Neuronal stem cell (in vitro differentiated cells): ENCODE data around the gene PBX2.
A peak's percentile ranks its signal among the peaks of the same experiment; 100 is the strongest.

Experiments
- DNase-seq: peaks from one replicate; pipeline ENCODE4 v3.0.0-alpha.2; 2013; ENCODE audit warnings: low spot score
- H2AFZ ChIP-seq: one replicate; pipeline ENCODE4 v1.6.1; 2013; ENCODE audit warnings: mild to moderate bottlenecking, low read length, inconsistent platforms
- H2AK5ac ChIP-seq: 2 replicates; pipeline ENCODE4 v1.6.1; 2013; ENCODE audit warnings: low read depth, mild to moderate bottlenecking, inconsistent platforms, low read length, moderate library complexity, mixed read lengths
- H2BK120ac ChIP-seq: 2 replicates; pipeline ENCODE4 v1.6.1; 2013; ENCODE audit warnings: low read depth, mild to moderate bottlenecking, inconsistent platforms, low read length, moderate library complexity, mixed read lengths
- H2BK12ac ChIP-seq: one replicate; pipeline ENCODE4 v1.6.1; 2013; ENCODE audit warnings: low read length, inconsistent platforms
- H2BK15ac ChIP-seq: 2 replicates; pipeline ENCODE4 v1.6.1; 2013; ENCODE audit warnings: mild to moderate bottlenecking, low read length, inconsistent platforms, mixed read lengths
- H2BK5ac ChIP-seq: one replicate; pipeline ENCODE4 v1.6.1; 2013; ENCODE audit warnings: inconsistent platforms, mild to moderate bottlenecking, low read length, moderate library complexity
- H3K14ac ChIP-seq: one replicate; pipeline ENCODE4 v1.6.1; 2013; ENCODE audit warnings: low read length, inconsistent platforms
- H3K18ac ChIP-seq: 2 replicates; pipeline ENCODE4 v1.6.1; 2013; ENCODE audit warnings: low read length, inconsistent platforms
- H3K23ac ChIP-seq: 2 replicates; pipeline ENCODE4 v1.6.1; 2013; ENCODE audit warnings: low read depth, mild to moderate bottlenecking, mixed read lengths, low read length, inconsistent platforms; ENCODE audit not compliant: poor library complexity
- H3K27ac ChIP-seq: replicated peaks from 3 replicates; pipeline ENCODE4 v1.5.1; 2013; ENCODE audit warnings: low read length, inconsistent platforms
- H3K27me3 ChIP-seq, 3 experiments: 2 replicates each; pipeline ENCODE4 v1.6.1; 2013; ENCODE audit warnings: low read length in 3 of 3, mild to moderate bottlenecking in 2 of 3, inconsistent platforms in 1 of 3, low read depth in 1 of 3, mixed read lengths in 1 of 3, moderate library complexity in 1 of 3; ENCODE audit not compliant: control insufficient read depth in 3 of 3, insufficient read depth in 3 of 3
- H3K36me3 ChIP-seq, 2 donors: replicated peaks in 1 of 2; 2 replicates each; pipeline ENCODE4 v1.6.1; 2013; ENCODE audit warnings: low read length in 2 of 2; ENCODE audit not compliant: control insufficient read depth in 2 of 2, insufficient read depth in 2 of 2
- H3K4ac ChIP-seq: 2 replicates; pipeline ENCODE4 v1.6.1; 2013; ENCODE audit warnings: inconsistent platforms, mild to moderate bottlenecking, low read length, moderate library complexity
- H3K4me1 ChIP-seq, 2 donors: 1 replicate in 1 of 2; 2 replicates in 1 of 2; pipeline ENCODE4 v1.6.1; 2013; ENCODE audit warnings: low read length in 2 of 2, low read depth in 1 of 2; ENCODE audit not compliant: control insufficient read depth in 2 of 2, insufficient read depth in 1 of 2
- H3K4me2 ChIP-seq: one replicate; pipeline ENCODE4 v1.6.1; 2013; ENCODE audit warnings: mild to moderate bottlenecking, low read length, inconsistent platforms; ENCODE audit not compliant: insufficient read depth, poor library complexity, severe bottlenecking
- H3K4me3 ChIP-seq, 2 donors: 2 replicates each; pipeline ENCODE4 v1.5.1; 2013; ENCODE audit warnings: low read length in 2 of 2, mild to moderate bottlenecking in 2 of 2, inconsistent platforms in 1 of 2, moderate library complexity in 1 of 2
- H3K79me1 ChIP-seq: one replicate; pipeline ENCODE4 v1.6.1; 2013; ENCODE audit warnings: low read depth, mild to moderate bottlenecking, inconsistent platforms, low read length, moderate library complexity
- H3K9ac ChIP-seq: one replicate; pipeline ENCODE4 v1.6.1; 2013; ENCODE audit warnings: mild to moderate bottlenecking, low read depth, low read length, inconsistent platforms; ENCODE audit not compliant: poor library complexity
- H3K9me3 ChIP-seq, 2 donors: replicated peaks in 1 of 2; 2 replicates each; pipeline versions ENCODE3 to v1.6.1; 2013; ENCODE audit warnings: low read length in 2 of 2, mild to moderate bottlenecking in 2 of 2, inconsistent platforms in 1 of 2, low read depth in 1 of 2, mixed read lengths in 1 of 2, moderate library complexity in 1 of 2; ENCODE audit not compliant: control insufficient read depth in 2 of 2, insufficient read depth in 1 of 2
- H4K8ac ChIP-seq: one replicate; pipeline ENCODE4 v1.6.1; 2013; ENCODE audit warnings: low read depth, mild to moderate bottlenecking, inconsistent platforms, low read length, moderate library complexity
- H4K91ac ChIP-seq: one replicate; pipeline ENCODE4 v1.6.1; 2013; ENCODE audit warnings: low read length, low read depth, mild to moderate bottlenecking, inconsistent platforms; ENCODE audit not compliant: poor library complexity
- WGBS, 2 donors: extraction: QIAGEN DNeasy Blood & Tissue Kit; methylation state at CpG; one replicate each; pipeline ENCODE4 v1.1.7; 2013; ENCODE audit warnings: missing lambda C conversion rate in 2 of 2, mixed read lengths in 1 of 2; ENCODE audit not compliant: insufficient read length in 2 of 2, insufficient replicate concordance in 1 of 2; ENCODE audit errors: extremely low coverage in 2 of 2; 5-methylcytosine and 5-hydroxymethylcytosine counted together

The PBX2 gene

DNA sequence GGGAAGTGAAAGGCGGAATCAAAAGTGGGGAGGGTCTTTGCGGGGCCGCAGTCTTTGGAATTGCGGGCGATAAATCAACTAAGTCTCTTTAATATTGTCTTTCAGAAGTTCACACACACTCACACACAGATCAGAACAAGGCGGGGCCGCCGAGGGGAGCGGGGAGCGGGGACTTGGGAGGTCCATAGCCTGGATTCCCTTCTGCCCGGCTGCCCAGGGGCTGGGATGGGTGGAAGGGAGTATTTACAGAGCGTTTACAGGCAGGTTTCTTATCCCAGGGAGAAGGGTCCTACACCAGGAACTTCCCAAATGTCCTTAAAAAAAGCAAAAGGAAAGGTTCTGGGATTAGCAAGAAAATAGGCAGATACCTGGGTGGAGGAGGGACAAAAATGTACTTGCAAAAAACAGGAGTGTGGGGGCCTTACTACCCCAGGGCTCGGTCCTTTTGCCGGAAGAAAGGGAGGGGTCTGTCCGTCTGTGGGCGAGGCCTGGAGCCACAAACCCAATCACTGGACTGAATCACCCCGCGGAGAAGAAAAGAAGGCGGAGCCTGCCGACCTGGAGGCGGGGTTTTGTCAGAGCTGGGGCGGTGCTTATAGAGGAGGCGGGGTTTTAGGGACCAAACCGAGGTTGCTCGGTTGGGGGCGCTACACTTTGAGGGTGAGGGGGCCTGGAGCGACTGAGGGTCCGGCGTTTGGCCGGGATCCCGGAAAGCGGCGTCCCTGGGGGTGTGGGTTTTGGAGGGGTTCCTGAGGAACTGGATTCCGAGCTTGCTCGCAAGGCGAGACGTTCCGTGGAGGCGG is 41.5 kb downstream of the PBX2 start:
- Histone ChIP-seq H2BK120ac (no peak overlapping the region), H3K27me3 (peaks cover 0 to 33% (median 0%) of the 10 kb centered on the region in 3 experiments), H4K8ac (no peak overlapping the region), H2BK12ac (no peak overlapping the region), H2BK5ac (no peak overlapping the region), H2AK5ac (peak overlapping the region; percentile 13), H3K27ac (no peak overlapping the region), H2AFZ (no peak overlapping the region), H3K79me1 (no peaks in the 10 kb centered on the region), H3K9ac (no peak overlapping the region), H3K36me3 (no peaks in the 10 kb centered on the region), H3K4me1 (peaks cover 16 to 21% of the 10 kb centered on the region in 2 donors), H3K18ac (no peak overlapping the region), H3K4me2 (peak overlapping the region; percentile 21), H2BK15ac (no peak overlapping the region), H3K4me3 (peak overlapping the region in 1 of 2 donors; percentile 8), H3K4ac (no peak overlapping the region), H4K91ac (no peak overlapping the region), H3K14ac (no peak overlapping the region), H3K9me3 (no peaks in the 10 kb centered on the region), H3K23ac (no peak overlapping the region)
- DNase-seq = no peak
- no CpG with 5 or more reads among the region's 39 CpGs for WGBS, 2 donors

DNA sequence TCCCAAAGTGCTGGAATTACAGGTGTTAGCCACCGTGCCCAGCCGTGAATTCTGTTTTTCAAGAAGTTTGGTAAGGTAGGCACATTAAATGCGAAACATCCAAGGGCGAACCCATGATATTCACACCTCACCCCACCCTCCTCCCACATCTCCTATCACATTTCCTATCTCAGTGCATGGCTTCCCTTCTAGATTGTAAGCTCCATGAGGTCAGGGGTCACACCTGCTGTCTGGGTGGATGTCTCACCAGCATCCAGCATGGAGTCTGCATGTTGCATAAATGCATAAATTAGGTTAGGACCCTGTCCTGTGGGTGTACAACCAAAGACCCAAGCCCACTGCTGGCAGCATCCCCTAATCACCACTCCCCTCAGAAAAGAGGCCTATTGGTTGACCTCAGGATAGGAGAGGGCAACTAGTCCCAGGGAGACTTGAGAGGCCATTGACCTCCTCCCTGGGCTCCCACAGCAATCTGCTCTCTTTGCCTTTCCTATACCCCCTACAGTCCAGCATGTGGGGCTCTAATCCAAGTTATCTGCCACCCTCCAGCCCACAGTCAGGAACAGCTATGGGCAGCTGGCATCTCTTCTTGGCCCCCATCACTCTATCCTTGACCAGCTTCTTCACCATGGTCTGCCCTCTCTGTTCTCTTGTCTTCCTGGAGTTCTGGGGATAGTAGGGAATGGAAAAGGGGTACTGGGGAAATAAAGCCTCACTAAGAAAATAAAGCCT is 42.4 kb downstream of the PBX2 start:
- Histone ChIP-seq H3K79me1 (no peaks in the 10 kb centered on the region), H3K18ac (no peak overlapping the region), H3K9me3 (no peaks in the 10 kb centered on the region), H3K14ac (no peak overlapping the region), H2BK120ac (no peak overlapping the region), H2BK15ac (no peak overlapping the region), H3K4me1 (peaks cover 15 to 16% of the 10 kb centered on the region in 2 donors), H2AK5ac (no peak overlapping the region), H4K91ac (no peak overlapping the region), H3K27ac (no peak overlapping the region), H3K36me3 (no peaks in the 10 kb centered on the region), H2BK5ac (no peak overlapping the region), H3K4me3 (no peak overlapping the region), H3K4me2 (no peak overlapping the region), H3K9ac (no peak overlapping the region), H3K27me3 (peaks cover 0 to 33% (median 0%) of the 10 kb centered on the region in 3 experiments), H2AFZ (no peak overlapping the region), H3K4ac (no peak overlapping the region), H2BK12ac (no peak overlapping the region), H4K8ac (no peak overlapping the region), H3K23ac (no peak overlapping the region)
- DNase-seq = no peak
- WGBS, 2 donors = no CpG with 5 or more reads among the region's 4 CpGs

GRCh38 chr6:32146687-32147086 is 43.3 kb downstream of the PBX2 start:
- peak overlapping the region; percentile 56 for H2AFZ ChIP-seq
- no peak overlapping the region for H2BK15ac ChIP-seq
- peaks cover 0 to 26% (median 7%) of the 10 kb centered on the region in 3 experiments for H3K27me3 ChIP-seq
- H4K8ac ChIP-seq = no peak overlapping the region
- no peak overlapping the region for H3K23ac ChIP-seq
- no peak overlapping the region for H2BK120ac ChIP-seq
- no peak overlapping the region for H3K9ac ChIP-seq
- no peak overlapping the region for H2BK12ac ChIP-seq
- no CpG with 5 or more reads among the region's 4 CpGs for WGBS, 2 donors
- no peaks in the 10 kb centered on the region for H3K36me3 ChIP-seq
- no peak overlapping the region for H2BK5ac ChIP-seq
- H3K4me3 ChIP-seq = no peak overlapping the region
- no peak overlapping the region for H3K27ac ChIP-seq
- H3K4me2 ChIP-seq = no peak overlapping the region
- no peak overlapping the region for H2AK5ac ChIP-seq
- H3K9me3 ChIP-seq = no peaks in the 10 kb centered on the region
- H3K79me1 ChIP-seq = no peaks in the 10 kb centered on the region
- no peak overlapping the region for H4K91ac ChIP-seq
- H3K4me1 ChIP-seq = peaks cover 8 to 10% of the 10 kb centered on the region in 2 donors
- H3K4ac ChIP-seq = no peak overlapping the region
- H3K14ac ChIP-seq = no peak overlapping the region
- H3K18ac ChIP-seq = no peak overlapping the region
- no peak for DNase-seq

DNA sequence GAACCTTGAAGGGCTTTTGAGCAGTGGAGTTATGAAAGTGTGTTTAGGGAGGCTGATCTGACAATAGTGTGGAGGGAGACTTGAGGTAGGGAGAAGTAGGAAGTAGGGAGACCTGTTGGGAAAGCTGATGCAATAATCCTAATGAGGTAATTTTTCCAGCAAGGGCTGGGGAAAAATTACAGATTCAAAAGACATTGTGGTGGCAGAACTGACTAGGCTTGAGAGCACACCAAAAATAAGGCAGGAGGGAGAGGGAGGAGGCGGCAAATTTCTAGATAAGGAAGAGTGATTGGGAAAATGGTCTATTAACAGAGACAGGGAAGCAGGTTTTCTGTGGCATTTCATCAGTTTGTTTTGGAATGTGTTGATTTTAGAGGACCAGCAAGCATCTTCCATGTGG is 43.7 kb downstream of the PBX2 start:
- Histone ChIP-seq H3K23ac (no peak overlapping the region), H3K27me3 (peaks cover 0 to 24% (median 10%) of the 10 kb centered on the region in 3 experiments), H3K4me1 (peaks cover 8% of the 10 kb centered on the region in 2 donors), H3K36me3 (no peaks in the 10 kb centered on the region), H3K27ac (no peak overlapping the region), H3K14ac (no peak overlapping the region), H3K9me3 (no peaks in the 10 kb centered on the region), H2AK5ac (no peak overlapping the region), H2BK15ac (no peak overlapping the region), H2AFZ (peak overlapping the region; percentile 56), H3K4ac (no peak overlapping the region), H2BK120ac (no peak overlapping the region), H4K91ac (no peak overlapping the region), H2BK12ac (no peak overlapping the region), H4K8ac (no peak overlapping the region), H2BK5ac (no peak overlapping the region), H3K18ac (no peak overlapping the region), H3K4me3 (no peak overlapping the region), H3K79me1 (no peaks in the 10 kb centered on the region), H3K9ac (no peak overlapping the region), H3K4me2 (no peak overlapping the region)
- no peak for DNase-seq
- WGBS, 2 donors = no CpG with 5 or more reads among the region's 1 CpG
